Muscle of arm (tissue), 12 donors: ENCODE data around the gene KIF15. TPM values are rescaled to one million over a fixed set of nuclear protein-coding genes. Genes with fewer than 3 reads are reported as not detected.
A peak's percentile ranks its signal among the peaks of the same experiment; 100 is the strongest.
"Not testable (repeated sequence)": the region's sequence is repeated elsewhere in the genome, so short reads cannot be mapped to it uniquely, and the experiment has no call there.

Source experiments
- DNase-seq: peaks from one replicate; pipeline ENCODE4 v3.0.0-alpha.2; 2013
- polyA plus RNA-seq, 12 donors: library from polyadenylated mRNA; unstranded; fragments of 120-200 nt; gene quantifications; one replicate each; pipeline ENCODE4 v1.2.1, GENCODE V29; 2013; ENCODE audit not compliant: insufficient read length in 12 of 12

The KIF15 gene
- polyA plus RNA-seq, 12 donors = 7.1 to 20.0 (median 13.1) TPM; not detected in 1

- not testable (repeated sequence) for DNase-seq
These were observed 59.6 kb downstream of the KIF15 start for GRCh38 chr3:44821206-44821605.

GRCh38 chr3:44825264-44825925, 63.8 kb downstream of the KIF15 start:
- no peak for DNase-seq

GRCh38 chr3:44827196-44827595, 65.6 kb downstream of the KIF15 start:
- no peak for DNase-seq

- no peak for DNase-seq
These were observed 69.6 kb downstream of the KIF15 start for GRCh38 chr3:44831232-44831631.

- DNase-seq = no peak
These were observed 70.4 kb downstream of the KIF15 start for GRCh38 chr3:44832032-44832431.

- DNase-seq = no peak
These were observed 71.4 kb downstream of the KIF15 start for GRCh38 chr3:44832965-44833364.

- no peak for DNase-seq
These were observed 71.8 kb downstream of the KIF15 start for GRCh38 chr3:44833394-44833793.

- DNase-seq = no peak
These were observed 74.1 kb downstream of the KIF15 start for GRCh38 chr3:44835684-44836083.

- DNase-seq = no peak
These were observed 80.8 kb downstream of the KIF15 start for GRCh38 chr3:44842376-44842775.

- DNase-seq = no peak
These were observed 84.2 kb downstream of the KIF15 start for GRCh38 chr3:44845528-44846520.

- DNase-seq = no peak
These were observed 87.0 kb downstream of the KIF15 start for GRCh38 chr3:44848634-44849033.

GRCh38 chr3:44856663-44857062, 95.1 kb downstream of the KIF15 start:
- not testable (repeated sequence) for DNase-seq

GRCh38 chr3:44860117-44860516, 98.5 kb downstream of the KIF15 start:
- no peak for DNase-seq

- peak; percentile 95 for DNase-seq
These were observed 100.0 kb downstream of the KIF15 start, which contains the start of gene TMEM42 for GRCh38 chr3:44861412-44862225. TSS of gene TMEM42 (plus strand) at chr3:44861912. CDS start at chr3:44861925, 13 bp downstream.

- DNase-seq = peak; percentile 34
These were observed 100.6 kb downstream of the KIF15 start for GRCh38 chr3:44862226-44862637.

- DNase-seq = no peak
These were observed 103.9 kb downstream of the KIF15 start for GRCh38 chr3:44865272-44866035.

GRCh38 chr3:44867421-44868111, 106.0 kb downstream of the KIF15 start:
- DNase-seq = no peak

- no peak for DNase-seq
These were observed 108.9 kb downstream of the KIF15 start for GRCh38 chr3:44870375-44871061.

- DNase-seq = no peak
These were observed 112.7 kb downstream of the KIF15 start, which contains the start of gene TGM4 for GRCh38 chr3:44874308-44874707. TSS of gene TGM4 (plus strand) at chr3:44874608. CDS start at chr3:44874679, 71 bp downstream.

GRCh38 chr3:44875596-44875995, 114.0 kb downstream of the KIF15 start:
- DNase-seq = no peak
